ENCODE measurements around the gene LEF1.

DNA sequence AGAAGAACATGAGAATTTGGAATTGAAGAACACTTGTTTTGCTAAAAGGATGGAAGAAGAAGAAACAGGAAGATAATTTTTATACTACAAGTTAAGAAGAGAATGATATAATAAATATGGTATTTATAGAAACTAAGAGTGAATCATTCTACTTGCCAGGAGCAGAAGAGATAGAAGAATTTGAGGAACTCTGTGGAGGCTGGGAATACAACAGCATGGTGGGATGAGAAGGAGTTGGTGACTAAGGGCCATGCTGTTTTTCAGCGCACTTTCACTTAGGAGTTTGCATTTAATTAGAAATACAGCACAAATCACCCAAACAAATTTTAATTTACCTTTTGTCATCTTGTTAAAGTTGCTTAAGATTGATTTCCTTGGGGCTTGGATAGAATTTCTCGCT, 158.6 kb downstream of the LEF1 start:
- TF ChIP-seq GATA2 (IDR thresholded peaks at IDR 0.05; ENCODE audit: low read depth, low read length) (no peak), GATA3 (IDR thresholded peaks at IDR 0.05; ENCODE audit: low read depth, low read length) (no peak)
